Pons (tissue), 1 donor: ENCODE results near the gene ACTMAP.
"Not testable (repeated sequence)": the region's sequence is repeated elsewhere in the genome, so short reads cannot be mapped to it uniquely, and the experiment has no call there.

Experiments used
- DNase-seq: peaks from one replicate; pipeline ENCODE4 v3.0.0-alpha.2; 2016; ENCODE audit warnings: low spot score

ACTMAP gene

DNA sequence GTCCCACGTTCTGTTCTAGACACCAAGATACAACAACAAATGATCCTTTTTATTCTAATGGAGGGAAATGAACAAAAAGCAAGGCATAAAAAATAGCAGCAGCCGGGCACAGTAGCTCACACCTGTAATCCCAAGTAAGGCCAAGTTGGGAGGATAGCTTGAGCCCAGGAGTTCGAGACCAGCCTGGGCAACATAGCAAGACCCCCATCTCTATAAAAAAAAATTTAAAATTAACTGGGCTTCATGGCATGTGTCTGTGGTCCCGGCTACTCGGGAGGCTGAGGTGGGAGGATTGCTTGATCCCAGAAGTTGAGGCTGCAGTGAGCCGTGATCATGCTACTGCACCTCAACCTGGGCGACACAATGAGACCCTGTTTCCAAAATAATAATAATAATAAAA is 26.1 kb upstream of the ACTMAP start:
- no peak for DNase-seq

DNA sequence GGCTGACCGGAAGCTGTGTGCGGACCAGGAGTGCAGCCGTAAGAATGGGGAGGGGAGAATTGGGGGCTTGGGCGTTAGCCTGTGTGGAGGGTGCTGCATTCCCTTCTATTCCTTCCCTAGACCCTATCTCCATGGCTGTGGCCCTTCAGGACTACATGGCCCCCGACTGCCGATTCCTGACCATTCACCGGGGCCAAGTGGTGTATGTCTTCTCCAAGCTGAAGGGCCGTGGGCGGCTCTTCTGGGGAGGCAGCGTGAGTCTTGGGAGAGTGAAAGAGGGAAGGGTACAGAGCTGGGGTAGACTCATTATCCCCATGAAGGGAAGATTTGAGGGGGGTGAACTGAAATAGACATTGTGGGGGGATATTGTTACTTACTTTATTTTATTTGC is 25.4 kb upstream of the ACTMAP start:
- DNase-seq = no peak

DNA sequence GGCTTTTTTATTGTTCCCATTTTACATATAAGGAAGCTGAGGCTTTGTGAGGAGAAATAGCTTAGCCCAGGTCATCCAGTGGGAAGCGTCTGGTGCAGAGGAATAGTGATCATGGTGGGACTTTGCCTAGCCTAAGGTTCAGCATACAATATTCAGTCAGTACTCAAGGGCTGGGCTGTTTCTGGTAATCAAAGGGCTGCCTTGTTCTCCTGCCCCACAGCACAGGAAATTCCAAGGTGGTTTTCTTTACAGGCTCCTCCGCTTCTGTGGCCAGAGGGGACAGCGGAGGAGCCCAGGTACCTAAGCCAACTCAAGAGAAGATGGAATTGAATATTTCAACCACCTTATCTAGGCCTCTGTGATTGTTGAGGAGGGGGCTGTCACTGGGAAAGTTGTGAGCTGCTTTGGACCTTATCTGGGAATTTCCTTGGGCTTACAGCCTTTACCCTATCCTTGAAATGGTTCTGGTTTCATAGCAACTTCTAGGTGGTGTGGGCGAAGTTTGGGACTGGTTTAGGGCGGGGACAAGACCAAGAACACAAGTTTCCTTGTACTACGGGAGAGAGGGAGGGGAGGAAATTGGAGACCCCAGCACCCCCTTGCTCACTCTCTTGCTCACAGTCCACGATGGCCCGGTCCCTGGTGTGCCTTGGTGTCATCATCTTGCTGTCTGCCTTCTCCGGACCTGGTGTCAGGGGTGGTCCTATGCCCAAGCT is 24.8 kb upstream of the ACTMAP start, which contains the start of gene MIA:
Gene MIA, plus strand, starts transcription at position 606 of the 716 bp plus-strand sequence. Its CDS starts 22 bp downstream, at position 628.
- DNase-seq = no peak

DNA sequence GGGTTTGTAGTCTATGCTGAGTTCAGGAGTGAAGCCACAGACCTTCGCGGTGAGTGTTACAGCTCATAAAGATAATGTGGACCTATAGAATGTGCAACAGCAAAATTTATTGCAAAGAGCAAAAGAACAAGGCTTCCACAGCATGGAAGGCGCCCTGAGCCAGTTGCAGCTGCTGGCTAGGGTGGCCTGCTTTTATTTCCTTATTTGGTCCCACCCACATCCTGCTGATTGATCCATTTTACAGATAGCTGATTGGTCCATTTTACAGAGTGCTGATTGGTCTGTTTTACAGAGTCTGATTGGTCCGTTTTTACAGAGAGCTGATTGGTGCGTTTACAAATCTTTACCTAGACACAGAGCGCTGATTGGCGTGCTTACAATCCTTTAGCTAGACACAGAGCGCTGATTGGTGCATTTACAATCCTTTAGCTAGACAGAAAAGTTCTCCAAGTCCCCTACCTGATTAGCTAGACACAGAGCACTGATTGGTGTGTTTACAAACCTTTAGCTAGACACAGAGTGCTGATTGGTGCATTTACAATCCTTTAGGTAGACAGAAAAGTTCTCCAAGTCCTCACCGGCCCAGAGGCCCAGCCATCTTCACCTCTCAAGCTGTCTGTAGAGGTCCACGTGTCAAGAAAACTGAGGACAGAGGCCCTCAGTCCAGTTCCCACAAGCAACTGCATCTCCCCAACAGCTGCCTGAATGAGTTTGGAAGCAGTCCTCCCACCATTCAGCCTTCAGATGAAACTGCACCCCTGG is 21.0 kb upstream of the ACTMAP start:
- DNase-seq = not testable (repeated sequence)

DNA sequence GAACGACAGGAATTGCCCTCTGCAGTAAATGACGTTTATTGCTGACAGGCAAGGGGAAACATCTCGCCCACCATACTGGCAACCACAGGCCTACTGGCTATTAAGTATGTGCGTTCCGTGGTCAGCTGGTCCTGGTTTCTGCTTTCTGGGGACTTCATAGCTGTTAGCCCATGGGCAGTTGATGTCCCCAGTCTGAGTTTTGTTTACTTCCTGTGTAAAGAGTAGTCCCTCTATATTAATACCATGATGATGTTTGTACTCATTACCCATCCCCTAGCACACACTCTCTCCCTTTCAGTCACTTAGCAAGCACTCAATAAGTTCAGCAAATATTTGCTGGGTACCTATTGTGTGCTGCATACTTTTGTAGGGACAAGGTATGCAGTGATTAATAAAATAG is 18.6 kb upstream of the ACTMAP start:
- DNase-seq = no peak

DNA sequence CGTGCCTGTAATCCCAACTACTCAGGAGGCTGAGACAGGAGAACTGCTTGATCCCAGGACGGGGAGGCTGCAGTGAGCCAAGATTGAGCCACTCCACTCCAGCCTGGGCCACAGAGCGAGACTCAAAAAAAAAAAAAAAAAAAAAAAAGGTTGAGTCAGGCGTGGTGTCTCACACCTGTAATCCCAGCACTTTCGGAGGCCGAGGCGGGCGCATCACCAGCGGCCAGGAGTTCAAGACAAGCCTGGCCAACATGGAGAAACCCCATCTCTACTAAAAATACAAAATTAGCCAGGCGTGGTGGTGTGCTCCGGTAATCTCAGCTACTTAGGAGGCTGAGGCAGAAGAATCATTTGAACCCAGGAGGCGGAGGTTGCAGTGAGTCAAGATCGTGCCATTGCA is 16.1 kb upstream of the ACTMAP start:
- DNase-seq = not testable (repeated sequence)

DNA sequence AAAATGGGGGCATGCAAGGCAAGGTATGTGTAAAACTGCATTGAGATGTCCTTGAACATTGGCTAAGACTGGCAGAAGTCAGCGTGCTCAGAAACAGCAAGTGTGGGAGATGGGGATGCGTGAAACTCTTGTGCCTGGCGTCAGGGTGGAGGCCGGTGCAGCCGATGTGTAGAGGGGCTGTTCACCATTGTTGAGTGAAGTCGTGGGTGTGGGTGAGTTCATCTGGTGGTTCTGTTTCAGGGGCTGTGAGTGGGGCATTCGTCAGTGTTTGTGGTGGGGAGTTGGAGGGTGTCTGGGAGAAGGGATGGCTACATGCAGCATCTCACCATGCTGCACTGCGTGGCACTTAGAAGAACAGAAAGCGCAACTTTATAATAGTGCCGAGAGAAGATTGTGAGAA is 13.7 kb upstream of the ACTMAP start:
- DNase-seq = no peak

DNA sequence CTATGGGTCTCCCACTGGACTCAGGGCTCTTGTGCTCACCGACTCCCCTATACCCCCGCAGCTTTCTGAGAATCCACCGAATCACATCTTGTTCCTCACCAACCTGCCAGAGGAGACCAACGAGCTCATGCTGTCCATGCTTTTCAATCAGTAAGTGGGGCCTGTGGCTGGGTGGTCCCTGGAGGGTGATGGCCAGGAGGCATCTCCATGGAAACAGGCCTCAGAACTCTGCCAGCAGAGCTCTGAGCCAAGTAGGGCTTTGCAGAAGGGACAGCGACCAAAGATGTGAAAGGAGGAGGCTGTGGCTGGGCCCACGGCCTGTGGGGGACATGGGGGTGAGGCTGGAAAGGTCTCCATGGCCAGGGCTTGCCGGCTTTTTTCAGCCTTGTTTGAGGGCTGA is 13.2 kb upstream of the ACTMAP start:
- no peak for DNase-seq

DNA sequence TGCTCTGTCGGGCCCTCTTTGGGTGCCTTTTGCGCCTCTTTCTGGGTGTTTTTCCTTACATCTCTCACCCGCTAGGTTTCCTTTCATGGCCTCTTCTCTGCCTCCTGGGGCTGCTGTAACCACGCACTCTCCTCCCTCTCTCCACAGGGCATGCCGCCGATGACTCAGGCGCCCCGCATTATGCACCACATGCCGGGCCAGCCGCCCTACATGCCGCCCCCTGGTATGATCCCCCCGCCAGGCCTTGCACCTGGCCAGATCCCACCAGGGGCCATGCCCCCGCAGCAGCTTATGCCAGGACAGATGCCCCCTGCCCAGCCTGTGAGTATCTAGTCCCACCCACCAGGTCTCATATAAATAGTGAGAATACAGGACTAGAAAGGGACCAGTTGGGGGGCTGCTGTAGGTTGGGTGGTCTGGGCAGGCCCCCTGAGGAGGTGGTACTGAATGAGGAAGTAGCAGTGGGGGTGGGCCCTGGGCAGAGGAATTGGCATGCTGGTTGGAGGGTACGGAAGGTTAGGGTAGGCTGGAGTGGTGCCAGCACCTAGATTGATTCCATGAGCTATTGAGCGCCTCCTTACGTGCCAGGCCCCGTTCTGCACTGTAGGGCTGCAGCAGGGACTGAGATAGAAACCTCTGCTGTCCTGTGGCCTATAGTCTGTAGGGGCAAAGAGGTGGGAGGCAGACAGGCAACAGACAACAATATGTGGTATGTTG is 12.6 kb upstream of the ACTMAP start:
- no peak for DNase-seq

DNA sequence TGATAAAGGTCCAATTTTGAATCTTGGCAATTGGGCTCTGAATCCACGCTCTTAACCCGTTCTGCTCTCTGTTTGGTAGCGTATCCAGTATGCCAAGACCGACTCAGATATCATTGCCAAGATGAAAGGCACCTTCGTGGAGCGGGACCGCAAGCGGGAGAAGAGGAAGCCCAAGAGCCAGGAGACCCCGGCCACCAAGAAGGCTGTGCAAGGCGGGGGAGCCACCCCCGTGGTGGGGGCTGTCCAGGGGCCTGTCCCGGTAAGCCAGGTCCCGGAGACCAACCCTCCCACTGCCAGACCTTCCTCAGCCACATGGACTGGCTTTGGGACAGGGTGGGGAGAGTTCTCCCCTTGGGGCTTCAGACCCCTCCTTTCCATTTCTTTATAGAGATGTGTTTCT is 9.1 kb upstream of the ACTMAP start:
- no peak for DNase-seq

DNA sequence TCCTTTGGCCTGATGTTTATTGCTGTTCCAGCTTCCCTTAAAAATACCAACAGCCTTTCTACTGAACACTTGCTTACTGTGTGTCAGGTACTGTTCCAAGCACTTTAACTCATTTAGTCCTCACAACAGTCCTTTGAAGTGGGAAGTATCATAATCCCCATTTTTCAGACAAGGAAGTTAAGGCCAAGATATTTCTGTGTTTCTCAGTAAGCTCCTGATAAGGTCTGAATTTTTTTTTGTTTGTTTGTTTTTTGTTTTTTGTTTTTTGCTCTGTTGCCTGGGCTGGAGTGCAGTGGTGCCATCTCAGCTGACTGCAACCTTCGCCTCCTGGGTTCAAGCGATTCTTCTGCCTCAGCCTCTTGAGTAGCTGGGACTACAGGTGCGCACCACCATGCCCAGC is 8.2 kb upstream of the ACTMAP start:
- no peak for DNase-seq

DNA sequence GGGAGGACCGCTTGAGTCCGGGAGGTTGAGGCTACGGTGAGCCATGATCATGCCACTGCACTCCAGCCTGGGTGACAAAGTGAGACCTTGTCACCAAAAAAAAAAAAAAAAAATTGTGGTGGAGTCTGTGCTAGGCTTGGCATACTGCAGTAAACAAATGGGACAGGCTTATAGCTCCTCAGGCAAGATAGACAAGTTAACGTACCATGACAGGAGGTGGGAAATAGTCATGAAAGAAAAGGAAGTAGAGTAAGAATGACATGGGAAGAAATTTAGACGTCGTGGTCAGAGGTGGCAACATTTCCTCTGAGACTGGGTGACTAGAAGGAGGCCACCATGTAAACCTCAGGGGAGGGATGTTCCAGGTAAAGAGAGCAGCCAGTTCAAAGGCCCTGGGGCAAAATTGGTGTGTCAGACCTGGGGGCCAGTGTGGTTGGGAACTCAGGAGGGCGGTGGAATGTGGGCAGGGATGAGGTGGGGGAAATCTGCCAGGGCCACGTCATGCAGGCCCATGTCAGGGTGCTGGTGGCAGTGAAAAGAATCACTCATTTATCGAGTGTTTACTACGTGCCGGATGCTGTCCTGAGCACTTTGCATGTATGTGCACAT is 6.3 kb upstream of the ACTMAP start:
- DNase-seq = no peak

DNA sequence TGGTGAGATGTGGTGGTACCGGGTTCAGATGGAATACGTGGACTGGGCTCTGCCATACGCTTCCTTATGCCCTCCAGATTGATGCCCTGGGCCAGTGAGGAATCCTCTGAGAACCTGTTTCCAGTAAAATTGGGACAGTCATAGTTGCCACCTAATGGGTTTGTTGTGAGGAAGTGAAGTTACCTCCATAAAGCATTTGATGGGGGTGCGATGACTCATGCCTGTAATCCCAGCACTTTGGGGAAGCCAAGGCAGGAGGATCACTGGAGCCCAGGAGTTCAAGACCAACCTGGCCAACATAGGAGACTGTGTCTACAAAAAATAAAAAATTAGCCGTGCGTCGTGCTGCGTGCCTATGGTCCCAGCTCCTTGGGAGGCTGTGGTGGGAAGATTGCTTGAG is 5.5 kb upstream of the ACTMAP start:
- DNase-seq = no peak

DNA sequence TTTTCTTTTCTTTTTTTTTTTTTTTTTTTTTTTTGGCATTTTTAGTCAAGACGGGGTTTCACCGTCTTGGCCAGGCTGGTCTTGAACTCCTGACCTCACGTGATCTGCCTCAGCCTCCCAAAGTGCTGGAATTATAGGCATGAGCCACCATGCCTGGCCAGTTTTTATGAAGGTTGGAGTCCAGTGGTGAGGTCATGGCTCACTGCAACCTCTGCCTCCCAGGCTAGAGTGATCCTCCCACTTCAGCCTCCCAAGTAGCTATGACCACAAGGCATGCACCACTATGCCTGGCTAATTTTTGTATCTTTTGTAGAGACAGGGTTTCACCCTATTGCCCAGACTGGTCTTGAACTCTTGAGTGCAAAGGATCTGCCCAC is 5.0 kb upstream of the ACTMAP start:
- no peak for DNase-seq

DNA sequence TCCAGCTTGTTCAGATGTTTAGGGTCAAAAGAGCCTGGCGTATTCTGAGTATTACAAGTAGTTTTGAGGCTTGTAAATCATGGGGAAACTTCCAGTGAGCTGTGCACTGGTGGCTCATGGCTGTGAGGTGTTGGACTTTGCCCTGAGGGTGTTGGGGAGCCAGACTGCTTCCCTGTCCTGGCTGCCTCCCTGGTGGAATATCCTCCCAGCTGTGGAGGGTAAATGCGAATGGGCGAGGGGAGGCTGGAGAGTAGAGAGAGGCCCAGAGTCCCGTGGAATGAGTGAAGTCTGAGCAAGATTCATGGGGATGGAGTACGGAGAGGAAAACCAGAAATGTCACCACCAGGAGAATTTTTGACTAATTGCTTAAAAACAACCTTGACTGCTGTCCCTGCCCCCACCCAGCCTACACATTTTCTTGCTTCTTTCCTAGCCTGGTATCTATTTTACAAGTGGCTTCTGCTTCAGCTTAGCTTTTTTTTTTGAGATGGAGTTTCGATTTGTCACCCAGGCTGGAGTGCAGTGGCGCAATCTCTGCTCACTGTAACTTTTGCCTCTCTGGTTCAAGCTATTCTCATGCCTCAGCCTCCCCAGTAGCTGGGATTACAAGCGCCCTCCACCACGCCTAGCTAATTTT is 4.5 kb upstream of the ACTMAP start:
- DNase-seq = no peak

DNA sequence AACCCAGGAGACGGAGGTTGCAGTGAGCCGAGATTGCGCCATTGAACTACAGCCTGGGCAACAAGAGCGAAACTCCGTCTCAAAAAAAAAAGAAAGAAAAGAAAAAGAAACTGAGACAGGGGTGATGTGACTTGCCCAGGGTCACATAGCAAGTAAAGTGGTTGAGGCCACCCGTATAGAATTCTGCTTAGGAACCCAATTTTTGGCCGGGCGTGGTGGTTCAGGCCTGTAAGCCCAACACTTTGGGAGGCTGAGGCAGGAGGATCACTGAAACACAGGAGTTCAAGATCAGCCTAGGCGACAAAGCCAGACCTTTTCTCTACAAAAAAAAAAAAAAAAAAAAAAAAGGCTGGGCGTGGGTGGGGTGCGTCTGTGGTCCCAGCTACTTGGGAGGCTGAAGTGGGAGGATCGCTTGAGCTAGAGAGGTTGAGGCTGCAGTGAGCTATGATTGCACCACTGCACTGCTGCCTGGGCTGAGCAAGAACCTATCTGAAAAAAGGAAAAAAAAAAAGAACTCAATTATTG is 2.0 kb upstream of the ACTMAP start:
- no peak for DNase-seq

DNA sequence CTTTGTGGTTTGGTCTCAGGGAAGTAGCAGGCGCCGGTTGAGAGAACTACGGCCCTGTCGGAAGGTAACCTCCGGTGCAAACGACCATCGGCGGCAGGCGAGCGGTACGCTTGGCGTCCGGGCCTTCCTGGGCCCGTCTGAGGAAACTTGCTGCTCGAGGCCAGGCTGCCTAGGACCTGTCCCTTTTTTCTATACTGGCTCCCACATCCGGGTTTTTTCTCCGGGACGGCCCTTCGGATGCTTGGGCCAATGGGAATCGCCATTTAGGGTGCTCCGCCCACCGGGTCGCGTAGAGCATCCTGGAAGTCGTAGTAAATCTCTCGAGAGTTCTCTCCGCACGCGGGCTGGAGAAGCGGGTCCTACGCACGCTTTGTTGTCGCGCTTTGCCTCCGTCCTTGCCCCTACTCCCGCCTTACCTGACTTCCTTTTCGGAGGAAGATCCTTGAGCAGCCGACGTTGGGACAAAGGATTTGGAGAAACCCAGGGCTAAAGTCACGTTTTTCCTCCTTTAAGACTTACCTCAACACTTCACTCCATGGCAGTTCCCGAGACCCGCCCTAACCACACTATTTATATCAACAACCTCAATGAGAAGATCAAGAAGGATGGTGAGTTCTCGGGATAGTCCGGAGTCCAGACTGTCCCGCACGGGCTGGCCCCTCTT is 729 bp upstream of the ACTMAP start, which contains the start of gene SNRPA:
Gene SNRPA, plus strand, starts transcription at position 330 of the 664 bp plus-strand sequence. Its CDS starts 206 bp downstream, at position 536.
- DNase-seq = peak; percentile 98

DNA sequence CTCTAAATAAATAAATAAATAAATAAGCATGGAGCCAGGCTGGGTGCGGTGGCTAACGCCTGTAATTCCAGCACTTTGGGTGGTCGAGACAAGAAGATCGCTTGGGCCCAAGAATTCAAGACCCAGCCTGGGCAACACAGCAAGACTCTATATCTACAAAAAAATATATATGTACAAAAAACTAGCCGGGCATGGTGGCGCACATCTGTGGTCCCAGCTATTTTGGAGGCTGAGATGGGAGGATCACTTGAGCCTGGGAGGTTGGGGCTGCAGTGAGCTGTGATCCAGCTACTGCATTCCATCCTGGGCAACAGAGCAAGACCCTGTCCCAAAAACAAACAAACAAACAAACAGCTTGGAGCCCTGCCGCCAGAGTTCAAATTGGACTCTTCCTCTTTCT is 2.7 kb downstream of the ACTMAP start:
- no peak for DNase-seq

DNA sequence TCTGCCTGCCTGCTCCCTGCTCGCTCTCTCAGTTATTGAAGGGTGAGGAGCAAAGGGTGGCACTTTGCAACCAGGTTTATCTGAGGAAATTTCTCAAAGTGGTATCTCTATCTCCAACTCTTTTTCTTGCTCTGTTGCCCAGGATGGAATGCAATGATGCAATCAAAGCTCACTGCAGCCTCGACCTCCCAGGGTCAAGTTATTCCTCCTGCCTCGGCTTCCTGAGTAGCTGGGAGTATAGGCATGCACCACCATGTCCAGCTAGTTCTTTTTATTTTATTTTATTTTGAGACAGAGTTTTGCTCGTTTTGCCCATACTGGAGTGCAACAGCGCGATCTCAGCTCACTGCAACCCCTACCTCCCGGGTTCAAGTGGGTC is 4.9 kb downstream of the ACTMAP start:
- no peak for DNase-seq

DNA sequence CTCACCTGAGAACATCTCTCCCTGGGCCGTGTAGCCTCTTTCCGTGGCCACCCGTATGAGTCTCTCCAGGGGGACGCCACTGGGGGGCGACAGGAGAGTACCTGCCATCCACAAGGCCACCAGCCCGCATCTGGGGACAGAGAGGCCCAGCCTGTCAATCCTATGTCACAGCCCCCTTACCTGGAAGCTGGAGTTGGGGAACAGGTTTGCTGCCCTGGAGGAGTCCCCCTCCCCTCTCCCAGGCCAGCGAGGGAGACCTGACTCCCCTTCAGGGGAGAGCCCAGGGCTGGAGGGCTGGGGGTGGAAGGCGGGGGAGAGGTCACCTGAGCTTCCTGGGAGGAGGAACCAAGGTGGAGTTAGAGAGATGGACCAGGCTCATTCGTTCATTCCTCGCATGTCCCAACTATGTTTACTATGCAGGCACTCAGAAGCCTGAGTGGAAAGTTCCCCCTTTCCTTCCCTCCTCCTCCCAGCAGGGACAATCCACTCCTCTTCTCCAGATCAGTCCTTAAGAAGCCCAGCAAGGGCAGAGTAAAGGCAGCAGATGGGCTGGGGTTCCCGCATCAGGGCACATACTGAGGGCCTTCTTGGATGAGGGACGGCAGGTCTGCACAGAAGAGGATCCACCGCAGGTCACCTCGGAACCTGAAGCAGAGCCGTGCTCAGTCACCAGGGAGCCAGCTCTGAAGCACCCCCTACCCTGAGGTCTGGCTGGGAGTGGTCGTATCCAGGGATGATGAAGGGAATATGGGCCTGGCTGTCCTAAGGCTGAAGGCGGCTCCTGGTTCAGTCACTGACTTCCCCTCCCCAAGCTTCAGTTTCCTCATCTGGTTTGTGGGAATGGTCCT is 5.5 kb downstream of the ACTMAP start:
- DNase-seq = no peak
